Suppressor macrophage treated with lipopolysaccharide for 1 hour (primary cell): Measurements from ENCODE around the gene FOXC2.
"Not testable (repeated sequence)": the region's sequence is repeated elsewhere in the genome, so short reads cannot be mapped to it uniquely, and the experiment has no call there.

Experiments
- DNase-seq, 3 donors: peaks; one replicate each; pipeline ENCODE4 v3.0.0-alpha.2; 2020 to 2022

The FOXC2 gene

DNA sequence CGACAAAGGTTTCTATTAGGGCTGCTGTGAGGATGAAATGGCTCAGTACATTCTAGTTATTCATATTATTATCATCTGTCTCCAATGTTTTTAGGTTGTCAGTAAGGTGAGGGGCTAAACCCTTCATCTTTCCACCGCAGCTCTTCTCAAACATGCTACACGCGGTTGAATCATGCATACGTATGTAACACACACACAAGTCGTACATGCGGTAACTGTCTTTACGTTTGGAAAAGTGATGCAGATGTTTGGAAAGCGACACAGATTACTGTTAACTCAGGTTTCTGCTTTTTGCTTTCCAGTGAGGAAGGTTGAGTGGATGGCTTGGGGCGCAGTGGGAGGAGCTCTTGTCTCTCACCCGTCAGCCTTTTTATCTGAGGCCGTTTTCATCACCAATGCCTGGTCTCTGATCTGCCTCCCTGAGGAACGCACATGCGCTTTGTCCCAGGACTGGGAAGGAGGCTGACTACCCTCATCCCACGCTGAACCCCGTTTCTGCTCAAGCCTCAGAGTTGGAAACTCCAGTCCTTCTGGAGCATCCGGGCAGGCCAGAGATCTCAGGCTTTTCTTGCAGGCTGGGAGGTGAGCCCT, 8.6 kb downstream of the FOXC2 start:
- no peak for DNase-seq

DNA sequence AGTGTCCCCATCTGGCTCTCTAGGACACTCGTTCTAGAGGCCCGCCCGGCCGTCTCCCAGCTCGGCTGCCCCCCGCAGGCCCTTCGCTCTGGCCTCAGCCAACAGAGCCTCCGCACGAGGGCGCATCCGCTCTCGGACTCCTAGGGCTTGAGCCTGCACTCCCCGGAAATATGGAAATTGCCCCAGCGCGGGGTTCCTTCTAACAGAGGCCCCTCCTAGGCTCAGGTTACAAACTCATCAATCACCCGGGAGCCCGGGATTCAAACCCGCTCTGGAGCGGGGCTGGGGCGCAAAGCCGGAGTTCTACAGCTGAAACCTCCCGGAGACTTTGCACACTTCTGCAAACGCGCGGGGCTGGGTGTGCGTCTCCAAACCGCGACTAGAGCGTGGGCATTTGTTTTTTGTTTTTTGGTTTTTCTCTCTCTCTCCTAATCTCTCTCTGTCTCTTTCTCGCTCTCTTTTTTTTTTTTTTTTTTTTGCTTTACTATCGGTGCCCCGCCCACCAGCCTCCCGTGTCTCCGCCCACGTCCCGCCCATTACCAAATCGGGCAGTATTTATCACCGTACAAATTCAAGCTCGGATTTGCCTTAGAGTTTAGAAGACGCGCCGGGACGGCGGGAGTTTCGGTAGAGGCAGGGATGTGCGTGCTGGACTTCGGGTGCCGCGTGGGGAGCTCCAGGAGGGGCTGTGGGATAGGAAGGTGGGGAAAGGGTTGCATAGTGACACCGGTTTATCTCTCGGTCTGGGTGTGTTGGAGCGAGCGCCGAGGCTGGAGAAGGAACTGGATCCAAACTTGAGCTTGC, 9.3 kb downstream of the FOXC2 start:
- DNase-seq: peak; percentile 58 to 82 (median 69)

DNA sequence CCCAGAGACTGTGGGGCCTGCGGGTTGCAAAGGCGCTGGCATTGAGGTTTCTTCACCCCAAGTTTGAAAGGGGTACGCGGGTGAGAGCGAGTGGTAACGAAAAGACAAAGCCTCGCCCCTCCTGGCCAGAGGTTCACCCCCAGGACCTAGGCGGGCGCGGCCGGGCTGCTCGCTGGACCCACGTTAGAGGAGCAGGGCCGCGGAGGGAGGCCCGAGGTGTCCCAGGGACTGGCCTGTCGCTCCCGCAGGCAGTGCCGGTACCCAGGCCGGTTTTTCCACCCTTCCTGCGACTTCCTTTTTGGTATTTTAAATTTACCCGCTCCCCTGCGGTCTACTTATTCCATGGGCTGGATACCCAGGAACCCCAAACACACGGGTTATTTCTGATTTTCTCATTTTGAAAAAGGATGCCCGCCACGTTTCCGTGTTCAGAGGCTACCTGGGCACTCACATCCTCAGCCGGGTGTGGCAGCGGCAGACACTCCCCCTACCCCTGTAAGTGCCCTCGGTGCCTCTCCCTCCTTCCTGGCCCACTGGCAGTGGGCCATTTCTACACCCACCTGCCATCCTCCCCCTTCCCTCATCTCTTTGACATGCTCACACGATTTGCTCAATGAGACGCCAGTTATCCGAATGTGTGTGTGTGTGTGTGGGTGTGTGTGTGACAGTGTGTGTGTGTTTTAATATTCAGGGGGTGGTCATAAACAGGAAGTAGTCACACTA, 10.1 kb downstream of the FOXC2 start:
- DNase-seq: no peak

DNA sequence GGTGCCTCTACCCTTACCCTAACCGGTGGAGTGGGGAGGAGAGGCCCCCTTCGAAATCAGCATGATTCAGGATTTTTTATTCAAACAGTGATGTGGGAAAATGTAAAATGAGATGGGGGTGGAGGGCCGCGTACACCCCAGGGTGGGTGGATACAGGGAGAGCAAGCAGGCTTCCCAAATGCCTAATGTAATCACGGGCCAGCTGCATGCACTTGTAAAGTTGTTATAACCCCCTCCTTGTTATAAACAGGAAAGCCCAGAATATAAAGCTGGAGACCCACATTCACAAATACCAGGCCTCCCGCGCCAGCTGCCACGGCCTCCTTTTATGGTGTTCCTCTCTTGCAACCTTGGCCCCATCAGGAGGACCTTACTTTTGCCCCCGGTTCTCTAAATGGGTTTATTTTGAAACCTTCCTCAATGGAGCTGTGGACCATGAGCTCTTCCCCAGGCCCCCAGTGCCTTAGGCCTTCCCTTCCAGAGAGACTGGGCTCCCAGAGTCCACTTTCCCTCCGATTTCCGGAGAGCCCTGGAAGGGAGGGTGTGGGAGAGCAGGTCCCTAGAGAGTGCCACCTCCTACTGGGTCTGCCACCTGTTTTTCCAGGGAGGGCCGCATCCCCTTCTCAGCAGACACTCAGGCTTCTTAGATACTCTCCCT, 10.8 kb downstream of the FOXC2 start:
- no peak for DNase-seq

DNA sequence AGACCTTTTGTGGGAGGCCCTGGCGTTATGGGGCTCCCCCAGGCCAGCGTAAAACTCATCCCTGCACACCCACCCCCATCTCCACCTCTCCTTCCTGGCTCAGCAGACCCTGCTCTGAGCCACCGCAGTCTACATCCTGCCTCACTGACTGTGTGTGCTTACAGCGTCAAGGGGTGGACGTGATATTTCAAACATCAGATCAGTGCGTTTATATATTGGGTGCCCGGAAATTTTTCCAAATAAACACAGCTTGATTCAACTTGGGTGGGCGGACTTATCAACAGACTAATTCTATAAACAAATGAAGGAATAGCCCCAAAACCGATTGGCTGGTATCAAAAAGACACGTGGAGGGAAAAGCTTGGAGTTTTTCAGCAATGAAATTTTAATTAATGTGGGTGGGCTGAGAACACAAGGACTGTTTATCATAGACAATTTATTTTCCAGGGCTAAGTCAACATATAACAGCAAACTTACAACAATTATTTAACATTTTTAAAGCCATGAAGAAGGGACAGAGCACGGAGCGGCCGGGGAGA, 11.5 kb downstream of the FOXC2 start, which contains the start of gene FOXL1:
TSS of gene FOXL1 (plus strand) at position 489 of the 539 bp plus-strand sequence. CDS start 175 bp downstream, outside the sequence.
- no peak for DNase-seq

DNA sequence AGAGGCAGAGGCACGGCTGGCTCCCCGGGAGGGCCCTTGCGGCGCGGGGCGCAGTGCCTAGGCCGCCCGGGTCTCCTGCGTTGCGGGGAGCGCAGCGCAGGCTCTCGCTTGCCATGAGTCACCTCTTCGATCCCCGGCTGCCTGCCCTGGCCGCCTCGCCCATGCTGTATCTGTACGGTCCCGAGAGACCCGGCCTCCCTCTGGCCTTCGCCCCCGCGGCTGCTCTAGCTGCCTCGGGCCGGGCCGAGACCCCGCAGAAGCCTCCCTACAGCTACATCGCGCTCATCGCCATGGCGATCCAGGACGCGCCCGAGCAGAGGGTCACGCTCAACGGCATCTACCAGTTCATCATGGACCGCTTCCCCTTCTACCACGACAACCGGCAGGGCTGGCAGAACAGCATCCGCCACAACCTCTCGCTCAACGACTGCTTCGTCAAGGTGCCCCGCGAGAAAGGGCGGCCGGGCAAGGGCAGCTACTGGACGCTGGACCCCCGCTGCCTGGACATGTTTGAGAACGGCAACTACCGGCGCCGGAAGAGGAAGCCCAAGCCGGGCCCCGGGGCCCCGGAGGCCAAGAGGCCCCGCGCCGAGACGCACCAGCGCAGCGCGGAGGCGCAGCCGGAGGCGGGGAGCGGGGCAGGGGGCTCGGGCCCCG, 12.1 kb downstream of the FOXC2 start:
- DNase-seq: no peak

DNA sequence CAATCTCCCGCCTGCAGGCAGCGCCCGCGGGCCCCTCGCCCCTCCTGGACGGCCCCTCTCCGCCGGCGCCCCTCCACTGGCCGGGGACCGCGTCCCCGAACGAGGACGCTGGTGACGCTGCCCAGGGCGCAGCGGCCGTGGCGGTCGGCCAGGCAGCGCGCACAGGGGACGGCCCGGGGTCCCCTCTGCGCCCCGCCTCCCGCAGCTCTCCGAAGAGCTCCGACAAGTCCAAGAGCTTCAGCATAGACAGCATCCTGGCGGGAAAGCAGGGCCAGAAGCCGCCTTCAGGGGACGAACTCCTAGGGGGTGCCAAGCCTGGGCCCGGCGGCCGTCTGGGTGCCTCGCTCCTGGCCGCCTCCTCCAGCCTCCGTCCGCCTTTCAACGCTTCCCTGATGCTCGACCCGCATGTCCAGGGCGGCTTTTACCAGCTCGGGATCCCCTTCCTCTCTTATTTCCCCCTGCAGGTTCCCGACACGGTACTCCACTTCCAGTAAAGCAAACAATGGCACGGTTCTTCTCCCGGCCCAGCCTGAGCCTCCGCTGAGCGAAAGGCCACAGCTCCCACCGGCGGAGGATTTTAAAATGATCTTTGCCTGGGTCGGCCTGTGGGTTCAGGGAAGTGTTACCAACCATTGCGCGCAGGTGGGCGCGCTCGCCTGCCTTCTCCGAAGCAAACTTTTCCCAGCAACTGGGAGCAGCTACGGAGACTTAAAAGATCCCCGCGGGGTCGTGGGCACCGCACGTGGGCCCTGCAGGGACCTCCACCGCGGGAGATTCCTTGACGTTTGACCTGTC, 12.8 kb downstream of the FOXC2 start:
- no peak for DNase-seq

DNA sequence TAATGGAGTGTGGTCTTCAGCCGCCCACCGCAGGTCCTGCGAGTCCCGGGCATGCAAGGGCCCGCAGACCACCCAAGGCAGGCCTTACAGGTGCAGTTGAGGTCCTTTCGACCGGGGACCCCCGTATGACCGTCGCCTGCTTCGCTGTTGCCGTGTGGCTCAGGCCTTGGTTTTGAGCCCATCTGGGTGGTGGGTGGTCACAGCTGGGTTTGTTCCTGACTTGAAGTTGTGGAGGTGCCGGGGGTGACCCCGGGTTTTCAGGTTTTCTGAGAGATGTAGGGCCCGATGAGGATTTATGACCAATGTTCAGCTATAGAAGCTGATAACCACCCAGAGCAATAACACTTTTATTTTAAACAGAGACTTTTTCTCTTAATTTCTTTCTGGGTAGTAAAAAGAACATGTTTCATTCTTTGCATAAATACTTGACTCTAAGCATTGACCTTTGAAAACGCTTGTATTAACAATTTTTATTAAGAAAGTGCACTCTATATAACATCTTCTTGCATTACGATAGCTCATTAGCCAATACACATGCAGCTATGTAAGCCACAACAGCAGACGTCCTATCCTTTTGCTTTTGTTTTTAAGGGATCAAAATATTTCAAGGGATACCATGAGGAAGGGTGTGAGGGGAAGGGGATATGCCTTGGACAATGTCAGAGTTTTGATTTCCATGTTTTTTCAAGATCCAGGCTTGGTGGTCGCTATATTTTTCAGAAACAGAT, 13.6 kb downstream of the FOXC2 start:
- no peak for DNase-seq

DNA sequence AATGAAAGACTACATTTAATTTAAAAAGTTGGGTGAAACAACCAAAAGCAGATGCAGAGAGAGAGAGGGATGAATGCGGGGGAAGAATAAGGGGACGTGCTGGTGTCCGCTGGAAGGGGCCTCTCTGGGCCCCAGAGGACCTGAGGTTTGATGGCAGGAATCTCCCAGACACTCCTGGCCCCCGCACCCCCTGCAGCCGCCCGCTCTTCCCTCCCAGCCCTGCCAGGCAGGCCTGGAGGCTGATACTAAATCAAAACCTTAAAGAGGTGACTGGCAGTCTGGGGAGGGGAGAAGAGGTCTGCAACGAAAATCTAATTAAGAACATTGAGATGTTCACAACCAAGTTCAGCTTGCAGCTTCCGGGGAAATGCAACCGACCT, 14.2 kb downstream of the FOXC2 start:
- no peak for DNase-seq

DNA sequence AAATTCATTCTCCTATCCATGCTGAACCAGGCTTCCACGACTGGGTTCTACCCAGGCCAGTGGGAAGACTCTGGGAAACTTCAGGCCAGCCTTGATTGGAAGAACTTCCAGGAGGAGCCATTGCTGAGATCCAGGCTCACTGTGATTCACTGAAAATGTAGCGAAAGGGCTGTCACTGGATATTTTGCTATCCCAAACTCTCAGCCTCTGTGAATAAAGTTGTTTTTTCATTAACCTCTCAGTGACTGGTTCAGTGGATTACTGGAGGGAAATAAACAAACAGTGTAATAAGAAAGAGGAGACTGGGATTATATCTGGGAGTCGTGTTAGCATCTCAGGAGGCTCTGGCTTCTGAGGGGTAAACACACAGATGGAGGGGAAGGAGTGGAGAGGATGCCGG, 14.8 kb downstream of the FOXC2 start:
- DNase-seq: no peak

DNA sequence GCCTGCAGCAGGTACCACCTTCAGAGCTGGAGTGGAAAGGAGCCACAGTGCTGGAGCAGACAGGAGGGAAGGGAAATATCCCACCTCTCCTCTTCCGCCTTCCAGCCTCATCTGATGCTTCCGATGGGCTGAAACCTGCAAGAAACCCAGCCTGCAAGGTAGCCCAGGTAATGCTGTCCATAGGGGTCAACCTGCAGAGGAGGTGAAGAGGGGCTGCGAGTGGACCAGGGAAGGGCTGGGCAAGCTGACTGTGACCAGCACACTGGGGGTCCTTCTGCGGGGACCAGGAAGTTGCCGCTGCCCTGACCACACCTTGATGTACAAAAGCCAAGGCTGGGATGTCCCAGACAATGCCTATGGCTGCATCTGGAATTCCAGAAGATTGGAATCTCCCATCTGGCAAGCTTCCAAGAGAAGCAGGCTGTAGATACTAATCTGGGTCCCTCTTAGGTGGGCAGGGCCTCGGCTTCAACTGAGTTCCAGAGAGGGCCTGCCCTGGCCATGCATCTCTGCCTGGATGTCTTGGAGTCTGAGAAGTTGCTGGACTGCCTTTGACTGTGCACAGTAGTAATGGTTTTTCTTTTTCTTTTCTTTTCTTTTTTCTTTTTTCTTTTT, 17.5 kb downstream of the FOXC2 start:
- DNase-seq: no peak

DNA sequence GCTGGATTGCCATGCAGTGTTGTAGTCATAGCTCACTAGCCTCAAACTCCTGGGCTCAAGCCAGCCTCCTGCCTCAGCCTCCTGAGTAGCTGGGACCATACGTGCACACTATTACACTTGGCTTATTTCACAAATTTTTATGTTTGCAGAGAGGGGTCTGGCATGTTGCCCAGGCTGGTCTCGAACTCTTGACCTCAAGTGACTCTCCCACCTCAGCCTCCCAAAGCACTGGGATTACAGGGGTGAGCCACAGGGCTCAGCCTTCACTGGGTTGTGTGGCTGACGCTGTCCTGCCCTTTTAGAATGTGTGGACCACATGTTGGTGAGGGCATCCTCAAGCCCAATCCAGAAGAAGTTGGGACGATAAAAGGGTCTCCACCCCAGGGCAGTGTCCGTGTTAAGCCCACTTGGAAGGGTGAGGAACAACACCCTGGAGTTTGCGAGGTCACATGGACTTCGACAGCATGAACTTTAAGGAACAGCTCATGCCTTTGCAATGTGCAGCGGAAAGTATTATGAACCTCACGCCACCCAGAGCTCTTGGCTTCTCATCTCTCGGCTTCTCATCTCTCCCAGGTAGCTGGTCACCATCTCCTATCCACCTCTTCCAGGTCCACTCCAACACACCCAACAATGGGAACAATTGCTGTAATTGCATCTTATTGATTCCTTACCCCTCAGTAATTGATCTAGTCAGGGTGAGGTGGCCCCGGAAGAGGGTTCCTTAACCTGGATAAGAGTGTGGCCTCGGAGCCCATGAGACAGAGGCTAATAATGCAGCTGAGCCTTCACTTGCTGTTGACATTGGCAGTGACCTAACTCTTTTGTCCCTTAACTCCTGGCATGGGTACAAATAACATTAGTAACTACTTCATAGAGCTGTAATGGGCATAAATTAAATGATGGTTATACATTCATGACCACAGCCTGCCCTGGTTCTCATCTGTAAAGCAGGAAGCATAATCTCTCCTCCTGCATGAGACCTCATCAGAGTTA, 18.4 kb downstream of the FOXC2 start:
- DNase-seq: no peak

DNA sequence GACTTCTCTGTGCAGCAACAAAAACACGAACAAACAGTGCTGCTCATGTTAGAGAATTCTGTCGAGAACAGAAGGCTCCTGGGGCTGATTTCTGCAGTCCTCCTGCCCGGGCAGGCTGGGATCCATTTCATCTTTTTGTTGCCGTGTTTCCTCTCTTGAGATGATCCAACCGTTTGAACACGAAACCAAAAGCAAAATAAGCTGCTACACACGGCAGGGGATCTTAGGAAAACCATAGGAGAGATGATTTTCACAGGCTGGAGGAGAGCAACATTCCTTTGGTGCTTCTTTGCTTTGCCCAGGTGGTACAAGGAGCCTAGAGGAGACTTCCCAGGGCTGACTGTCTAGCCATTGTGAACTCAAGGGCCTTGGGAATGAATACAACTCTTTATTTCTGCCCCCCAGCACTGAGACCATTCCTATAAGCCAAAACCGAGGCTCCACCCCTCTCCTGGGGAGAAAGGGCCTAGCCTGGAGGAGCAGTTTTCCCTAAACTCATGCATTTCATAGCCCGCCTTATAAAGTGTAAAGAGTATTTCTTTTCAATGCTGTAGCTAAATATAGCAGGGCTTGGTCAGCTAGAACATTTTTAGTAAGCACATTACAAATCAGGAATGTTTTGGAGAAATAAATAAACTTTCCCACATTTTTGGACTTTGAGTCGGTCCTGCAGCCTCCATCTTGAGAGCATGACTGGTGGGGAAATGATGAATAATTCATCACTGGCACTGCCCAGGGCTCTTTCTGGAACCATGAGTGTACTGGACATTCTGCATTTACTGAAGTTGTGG, 19.4 kb downstream of the FOXC2 start:
- no peak for DNase-seq

DNA sequence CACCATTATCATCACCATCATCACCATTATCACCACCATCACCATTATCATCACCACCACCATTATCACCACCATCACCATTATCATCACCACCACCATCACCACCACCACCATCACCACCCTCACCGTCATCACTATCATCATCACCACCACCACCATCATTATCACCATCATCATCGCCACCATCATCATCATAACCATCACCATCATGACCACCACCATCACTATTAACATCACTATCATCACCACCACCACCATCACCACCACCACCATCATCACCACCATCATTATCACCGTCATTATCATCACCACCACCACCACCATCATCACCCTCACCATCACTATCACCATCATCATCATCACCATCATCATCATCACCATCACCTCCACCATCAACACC, 20.9 kb downstream of the FOXC2 start:
- DNase-seq: no peak

DNA sequence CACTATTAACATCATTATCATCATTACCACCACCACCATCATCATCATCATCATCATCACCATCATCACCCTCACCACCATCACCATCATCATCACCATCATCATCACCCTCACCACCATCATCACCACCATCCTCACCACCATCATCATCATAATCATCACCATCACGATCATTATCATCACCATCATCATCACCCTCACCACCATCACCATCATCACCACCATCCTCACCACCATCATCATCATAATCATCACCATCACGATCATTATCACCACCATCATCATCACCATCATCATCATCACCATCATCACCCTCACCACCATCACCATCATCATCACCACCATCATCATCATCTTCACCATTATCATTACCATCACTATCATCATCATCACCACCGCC, 21.3 kb downstream of the FOXC2 start:
- DNase-seq: not testable (repeated sequence)

DNA sequence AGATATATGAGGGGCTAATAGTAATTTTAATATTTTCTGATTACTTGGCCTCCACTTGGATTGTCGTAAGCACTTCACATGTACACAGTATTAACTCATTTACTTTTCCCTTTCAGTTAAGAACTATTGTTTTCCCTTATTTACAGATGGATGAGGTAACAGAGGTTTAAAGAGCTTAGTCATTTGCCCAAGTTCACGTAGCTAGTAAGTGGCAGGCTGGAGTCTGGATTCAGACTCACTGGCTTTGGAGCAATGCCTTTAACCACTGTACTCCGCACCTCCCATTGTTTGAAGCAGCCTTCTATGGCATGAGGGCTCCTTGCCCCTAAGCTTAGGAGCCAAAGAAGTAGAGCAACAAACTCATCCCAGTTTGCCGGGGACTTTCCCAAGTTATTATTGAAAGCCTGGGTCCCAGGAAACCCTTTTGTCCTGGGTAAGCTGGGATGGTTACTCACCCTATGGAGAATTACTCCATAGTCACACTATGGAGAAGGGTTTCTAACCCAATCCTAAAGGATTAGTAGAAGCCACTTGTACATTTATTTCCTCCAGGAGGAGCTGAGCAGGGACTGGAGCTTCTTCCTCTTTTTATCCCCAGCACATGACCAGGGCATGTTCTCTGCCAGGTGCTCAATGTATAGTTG, 24.0 kb downstream of the FOXC2 start:
- no peak for DNase-seq

DNA sequence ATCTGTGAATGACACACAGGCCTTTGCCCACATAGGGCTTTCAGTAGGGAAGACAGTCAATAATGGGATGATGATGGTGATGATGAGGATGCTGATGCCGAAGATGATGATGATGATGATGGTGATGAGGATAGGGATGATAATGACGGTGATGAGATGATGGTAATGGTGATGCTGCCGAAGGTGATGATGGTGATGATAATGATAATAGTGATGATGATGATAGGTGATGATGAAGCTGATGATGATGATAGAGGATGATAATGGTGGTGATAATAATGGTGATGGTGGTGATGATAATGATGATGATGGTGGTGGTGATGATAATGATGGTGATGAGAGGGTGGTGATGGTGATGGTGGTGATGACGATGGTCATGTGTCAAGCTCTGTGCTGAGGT, 24.6 kb downstream of the FOXC2 start:
- DNase-seq: no peak
